Measurements from ENCODE around the gene ZBTB18.

The ZBTB18 gene

DNA sequence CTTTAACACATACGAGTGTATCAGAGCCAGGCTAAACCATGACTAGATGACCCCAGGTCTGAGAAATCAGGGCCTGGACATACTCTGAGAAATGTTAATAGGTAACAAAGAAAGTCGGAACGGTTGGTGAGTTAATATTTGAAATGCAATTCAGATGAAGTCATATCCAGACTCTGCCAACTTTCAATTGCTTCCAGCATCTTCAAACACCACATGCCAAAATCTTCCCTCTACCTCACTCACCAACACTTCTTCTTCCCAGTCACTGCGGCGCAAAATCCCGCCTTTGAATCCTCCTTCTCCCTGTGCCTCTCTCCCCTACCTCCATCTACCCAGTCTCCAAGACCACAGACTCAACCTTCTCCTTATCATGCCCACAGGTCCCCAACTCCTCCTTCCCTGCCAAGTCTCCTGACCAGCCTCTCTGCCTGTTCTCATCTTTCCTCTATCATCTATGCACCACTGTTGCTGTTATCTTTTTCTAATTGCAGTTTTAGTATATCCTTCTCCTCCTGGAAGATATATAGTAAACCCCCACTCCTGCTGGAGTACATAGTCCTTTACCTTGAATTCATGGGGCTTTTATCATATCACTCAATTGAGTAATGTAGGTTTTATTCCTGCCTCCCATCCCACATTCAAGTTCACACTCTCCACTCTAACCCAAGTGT lies 41.3 kb downstream of the ZBTB18 start:
- no peak for DNase-seq

DNA sequence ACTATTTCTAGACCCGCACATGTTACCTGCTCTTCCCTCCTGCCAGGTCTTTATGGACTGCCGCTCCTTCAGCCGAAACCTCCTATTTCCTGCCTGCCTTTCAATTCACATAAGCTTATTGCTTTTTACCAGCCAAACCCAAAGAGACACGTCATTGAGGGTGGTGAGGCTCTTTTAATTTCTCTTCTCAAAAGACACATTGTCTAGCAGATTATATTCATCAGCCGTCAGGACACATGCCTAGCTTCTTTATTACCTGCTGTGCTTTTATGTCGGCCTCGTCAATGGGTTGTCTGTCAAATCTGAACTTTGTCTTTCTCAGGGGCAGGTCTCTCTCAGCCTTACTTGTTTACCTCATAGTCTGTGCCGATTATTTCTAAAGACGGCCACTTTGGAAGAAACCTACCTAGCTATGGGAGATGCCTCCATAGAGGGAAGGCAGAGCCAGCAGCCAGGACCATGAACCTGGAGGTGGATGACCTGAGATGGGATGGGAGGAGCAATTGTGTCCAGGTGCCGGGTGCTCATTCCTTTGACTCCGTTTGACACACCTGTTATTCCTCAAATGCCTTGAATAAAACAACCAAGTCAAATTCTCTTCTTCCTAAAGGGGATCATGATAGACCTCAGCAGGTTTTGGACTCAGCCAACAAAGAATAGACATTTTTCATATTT lies 42.0 kb downstream of the ZBTB18 start:
- DNase-seq, result no peak

DNA sequence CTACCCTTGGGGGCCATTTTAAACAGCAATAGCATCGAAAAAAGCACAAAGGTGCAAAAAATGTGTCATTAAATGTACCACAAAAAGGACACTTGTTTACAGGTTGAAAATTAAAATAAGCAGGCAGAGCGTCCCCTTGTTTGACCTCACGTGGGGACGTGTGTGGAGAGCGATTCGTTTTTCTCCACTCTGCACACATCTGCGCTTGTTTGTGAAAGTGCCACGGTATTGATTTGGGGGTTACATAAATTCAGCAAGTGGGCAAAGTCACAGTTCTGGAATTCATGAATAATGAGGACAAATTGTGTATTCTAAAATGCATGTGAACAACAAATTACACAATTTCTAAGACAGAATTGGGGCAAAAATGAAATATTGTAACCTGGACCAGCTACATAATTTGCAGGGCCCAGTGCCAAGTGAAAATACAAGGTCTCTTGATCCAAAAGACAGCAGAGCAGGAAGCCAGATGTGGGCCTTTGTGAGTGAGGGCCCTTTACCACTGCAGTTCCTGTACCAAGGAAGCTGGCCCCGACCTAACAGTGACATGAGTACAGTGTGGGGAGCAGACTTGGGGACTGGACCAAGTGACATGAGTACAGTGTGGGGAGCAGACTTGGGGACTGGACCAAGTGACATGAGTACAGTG lies 43.9 kb downstream of the ZBTB18 start:
- DNase-seq, result no peak

DNA sequence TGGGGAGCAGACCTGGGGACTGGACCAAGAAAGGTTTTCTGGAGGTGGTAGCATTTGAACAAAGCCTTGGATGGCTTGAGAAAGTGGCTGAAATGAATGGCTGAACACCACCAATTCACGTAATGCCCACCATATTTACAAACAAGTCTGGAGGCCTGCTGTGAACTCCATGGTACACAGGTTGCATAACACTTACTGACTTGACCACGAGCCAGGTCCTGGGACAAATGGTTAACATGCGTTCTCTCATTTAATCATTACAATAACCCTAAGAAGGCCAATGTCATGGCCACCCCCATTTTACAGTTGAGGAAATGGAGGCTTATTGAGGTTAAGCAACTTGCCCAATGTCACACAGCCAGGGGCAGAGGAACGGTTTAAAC lies 44.4 kb downstream of the ZBTB18 start:
- no peak for DNase-seq

DNA sequence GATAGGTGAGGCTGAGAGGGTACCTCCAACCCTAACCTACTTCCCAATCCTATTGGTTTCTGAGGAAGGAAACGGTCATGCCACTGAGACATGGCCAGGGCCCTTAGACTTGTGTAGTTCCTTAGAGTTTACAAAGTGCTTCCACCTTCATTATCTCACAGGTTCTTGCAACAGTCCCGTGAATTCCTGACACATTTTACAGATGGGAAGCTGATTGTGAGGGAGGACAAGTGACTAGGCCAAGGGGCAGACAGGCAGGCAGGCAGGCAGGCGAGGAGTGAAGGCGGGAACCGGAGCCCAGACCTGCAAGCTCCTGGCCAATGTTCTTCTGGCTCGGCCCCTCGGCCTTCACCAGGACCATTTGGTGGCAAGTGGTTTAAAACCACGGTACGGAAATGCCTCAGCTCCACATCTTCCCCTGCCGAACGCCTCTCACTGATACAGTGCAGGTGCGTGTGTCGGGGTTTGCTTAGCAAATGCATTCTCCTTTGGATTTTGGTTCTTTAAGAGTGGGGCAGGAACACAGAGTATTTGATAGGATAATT lies 45.1 kb downstream of the ZBTB18 start:
- DNase-seq, result no peak

DNA sequence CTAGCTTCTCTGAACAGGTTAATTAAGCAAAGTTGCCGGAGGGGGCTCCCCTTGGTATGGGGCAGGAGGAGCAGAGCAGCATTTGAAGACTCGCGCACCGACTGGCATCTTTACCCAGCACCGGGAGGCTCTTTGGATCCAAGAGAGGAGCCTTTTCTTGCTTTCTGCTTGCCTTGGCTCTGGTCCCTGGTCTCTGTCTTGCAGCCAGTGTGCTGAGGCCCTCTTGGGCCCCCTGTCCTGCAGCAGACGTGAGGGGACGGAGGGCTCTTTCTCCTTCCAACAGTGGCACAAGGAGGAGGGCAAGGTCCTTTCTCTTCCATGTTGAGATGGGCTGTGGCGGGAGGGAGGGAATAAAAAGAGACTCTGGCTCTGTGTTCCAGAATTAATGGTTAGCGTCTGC lies 45.6 kb downstream of the ZBTB18 start:
- no peak for DNase-seq

DNA sequence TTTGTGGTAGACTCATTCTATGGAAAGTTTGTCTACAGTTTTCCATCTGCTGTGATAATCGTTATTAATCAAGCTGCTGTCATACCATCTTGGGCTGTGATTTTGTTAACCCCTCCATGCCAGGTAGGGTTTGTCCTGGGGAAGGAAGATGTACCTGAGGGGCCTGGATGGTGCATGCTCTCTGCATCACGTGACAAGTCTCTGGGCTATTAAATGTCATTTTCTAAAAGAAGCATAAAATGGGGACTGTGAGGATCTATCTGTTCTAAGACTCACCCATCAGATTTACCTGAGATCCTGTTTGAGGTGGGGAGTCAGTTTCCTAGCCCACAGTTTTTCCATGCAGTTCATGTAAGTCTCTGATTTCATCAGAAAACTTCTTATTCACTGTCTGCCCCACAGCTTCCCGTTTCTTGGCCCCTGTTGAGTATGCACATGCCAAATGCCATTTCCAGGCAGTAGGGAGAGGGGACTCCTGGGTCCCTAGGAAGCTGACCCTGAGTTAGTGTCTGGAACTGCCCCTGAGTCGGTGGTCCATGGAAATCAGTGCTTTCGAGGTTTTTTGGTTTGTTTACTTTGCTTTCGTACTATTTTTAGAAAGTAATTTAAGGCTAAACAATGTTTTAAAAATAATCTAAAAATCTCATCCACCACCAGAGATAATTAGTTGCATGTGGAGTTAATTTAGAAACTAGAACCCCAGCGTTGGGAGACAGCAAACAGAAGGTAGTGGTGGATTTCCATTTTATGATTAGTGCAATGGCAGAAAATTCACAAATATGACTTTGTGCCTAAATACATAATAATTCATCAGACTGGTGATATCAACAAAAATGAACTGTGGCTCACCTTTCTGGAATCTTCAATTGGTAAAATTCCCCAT lies 46.7 kb downstream of the ZBTB18 start:
- no peak for DNase-seq

DNA sequence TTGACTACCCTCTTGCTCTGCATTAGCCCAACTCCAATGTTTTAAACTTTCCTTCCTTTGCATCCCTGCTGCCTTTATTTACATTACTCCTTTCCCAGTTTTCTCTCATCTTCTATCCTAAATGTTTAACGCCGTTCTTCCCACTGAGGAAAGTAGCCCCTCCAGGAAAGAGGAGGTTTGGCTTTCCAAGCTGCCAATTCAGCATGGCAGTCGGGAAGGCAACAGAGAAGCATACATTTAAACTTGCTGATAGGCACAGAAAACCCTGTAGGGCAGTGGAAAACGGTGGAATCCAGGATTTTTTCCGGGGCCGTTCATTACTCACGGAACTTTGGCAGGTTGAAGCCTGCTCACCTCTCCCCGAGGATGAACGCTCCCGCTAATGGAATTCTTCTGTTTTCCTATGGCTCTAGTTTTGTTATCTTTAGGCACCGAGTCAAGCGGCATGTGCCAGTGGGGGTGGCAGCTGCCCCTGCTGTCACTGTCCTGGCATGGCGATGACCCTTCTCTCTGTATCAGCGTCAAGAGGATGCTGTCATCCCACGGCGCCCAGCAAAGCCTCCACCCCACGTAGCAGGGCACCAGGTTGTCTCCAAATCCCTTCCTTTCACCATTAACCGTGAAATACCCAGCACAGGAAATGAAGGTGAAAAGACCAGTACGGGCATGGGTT lies 48.3 kb downstream of the ZBTB18 start:
- DNase-seq, result no peak

DNA sequence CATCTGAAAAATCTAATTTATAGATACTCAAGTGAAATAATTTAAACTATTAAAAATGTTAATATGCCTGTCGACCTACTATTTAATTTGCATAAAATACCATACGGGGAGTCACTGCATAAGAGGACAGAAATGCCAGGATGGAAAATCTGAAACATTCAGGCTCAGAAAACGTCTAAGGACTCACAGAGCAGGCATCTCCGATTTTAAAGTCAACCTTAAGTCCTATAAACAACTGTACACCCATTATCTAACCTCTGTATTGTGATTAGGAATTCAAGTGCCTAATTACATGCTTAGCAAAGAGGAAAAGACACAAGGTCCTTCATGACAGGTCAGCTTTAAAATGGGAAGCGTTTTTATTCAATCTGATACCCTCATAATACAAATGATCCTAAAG lies 49.2 kb downstream of the ZBTB18 start:
- peak; percentile 27 for DNase-seq

DNA sequence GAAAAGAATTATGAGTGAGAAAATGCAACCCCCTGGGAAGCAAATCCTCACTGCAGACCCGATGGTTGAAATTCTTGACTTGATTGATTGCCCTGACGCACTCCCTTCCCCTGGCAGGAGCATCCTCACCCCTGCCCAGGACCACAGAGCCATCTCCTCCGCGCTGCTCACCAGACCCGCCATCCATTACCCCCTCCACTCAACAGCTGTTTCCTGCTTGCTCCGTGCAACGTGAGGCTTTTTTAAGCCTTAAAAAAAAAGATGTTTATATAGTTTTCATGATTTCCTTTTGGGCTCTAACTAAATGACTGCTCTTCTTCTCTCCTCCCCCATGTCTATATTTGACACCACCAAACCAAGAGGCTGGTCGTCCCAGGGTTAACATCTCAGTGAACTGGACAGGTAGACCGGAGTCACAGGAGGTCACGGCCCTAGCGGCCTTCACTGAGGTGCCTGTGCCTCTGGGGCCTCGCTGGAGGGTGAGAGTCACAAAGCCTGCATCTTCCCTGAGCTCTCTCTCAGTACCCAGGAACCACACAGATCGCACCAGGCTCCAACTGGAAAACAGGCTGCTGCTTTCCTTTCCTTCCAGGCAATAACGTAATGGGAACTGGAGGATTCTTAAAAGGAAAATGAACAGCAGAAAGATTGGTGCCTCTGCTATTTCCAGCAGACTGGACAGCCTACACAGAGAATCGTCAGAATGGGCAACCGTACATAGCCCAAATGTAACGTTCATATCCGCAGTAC lies 49.8 kb downstream of the ZBTB18 start:
- peak; percentile 51 for DNase-seq

DNA sequence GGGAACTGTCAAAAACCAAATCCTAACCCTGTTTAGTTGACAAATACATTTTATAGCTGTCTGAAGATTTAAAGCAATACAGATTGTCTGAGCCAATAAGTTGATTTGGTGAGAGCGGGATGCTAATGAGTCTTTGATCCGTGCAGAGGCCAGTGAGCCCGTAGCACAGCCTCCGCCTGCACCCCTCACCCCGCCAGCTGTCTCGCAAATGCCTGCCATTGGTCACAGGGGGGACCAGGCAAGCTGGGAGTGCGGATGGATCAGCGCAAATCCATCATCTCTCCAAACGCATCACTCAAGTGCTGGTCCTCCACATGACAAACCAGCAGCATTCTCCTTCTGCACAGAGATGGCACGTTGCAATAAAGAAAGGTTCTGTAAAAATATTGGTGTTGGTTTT lies 51.0 kb downstream of the ZBTB18 start:
- DNase-seq, result peak; percentile 81

DNA sequence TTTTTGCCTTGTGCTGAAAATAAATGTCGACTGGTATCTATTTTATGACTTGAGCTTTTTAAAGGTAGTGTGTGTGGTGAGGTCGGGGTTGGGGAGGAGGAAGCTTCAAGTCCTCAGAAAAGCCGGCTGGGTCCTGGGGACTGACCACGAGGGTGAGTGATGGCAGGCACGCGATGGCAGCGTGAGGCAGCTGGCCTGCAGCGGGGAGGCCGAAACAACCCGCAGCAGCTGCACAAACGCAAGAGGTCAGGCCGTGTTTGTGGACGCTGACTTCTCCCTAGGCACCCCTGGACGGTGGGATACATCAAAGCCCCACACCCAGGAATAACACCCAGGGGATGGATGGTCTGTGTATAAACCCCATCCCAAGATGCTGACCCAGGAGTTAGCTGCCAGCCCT lies 51.4 kb downstream of the ZBTB18 start:
- peak; percentile 81 for DNase-seq

DNA sequence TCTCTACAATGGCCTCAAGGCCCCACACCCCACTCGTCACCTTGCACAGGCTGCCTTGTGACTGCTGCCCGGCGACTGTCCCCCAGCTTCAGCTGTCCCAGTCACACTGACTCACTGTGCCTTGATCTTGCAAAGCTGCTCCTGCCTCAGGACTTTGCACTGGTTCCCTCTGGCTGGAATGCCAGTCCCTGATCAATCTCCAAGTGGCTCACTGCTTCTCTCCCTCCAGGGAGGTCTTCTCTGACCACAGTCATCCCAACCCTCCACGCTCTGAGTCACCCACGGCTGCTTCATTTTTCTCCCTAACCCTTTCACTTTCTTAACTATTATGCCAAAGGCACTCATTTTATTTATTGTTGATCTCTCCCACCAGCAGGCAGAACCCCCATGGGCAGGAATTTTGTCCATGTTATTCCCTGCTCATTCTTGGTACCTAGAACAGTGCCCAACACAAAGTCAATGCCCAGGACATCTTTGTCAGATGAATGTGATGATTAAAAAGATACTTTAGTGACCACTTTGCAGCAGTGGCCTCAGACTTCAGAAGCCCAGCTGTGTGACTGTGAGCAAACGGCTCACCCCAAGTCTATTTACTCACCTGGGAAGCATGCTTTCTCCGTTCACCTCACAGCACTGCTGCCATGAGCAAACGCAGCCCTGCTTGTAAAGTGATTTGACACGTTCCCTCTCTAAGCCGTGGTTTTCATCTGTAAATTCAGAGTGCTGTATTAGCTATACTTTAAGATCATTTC lies 53.4 kb downstream of the ZBTB18 start:
- DNase-seq, result peak; percentile 37

DNA sequence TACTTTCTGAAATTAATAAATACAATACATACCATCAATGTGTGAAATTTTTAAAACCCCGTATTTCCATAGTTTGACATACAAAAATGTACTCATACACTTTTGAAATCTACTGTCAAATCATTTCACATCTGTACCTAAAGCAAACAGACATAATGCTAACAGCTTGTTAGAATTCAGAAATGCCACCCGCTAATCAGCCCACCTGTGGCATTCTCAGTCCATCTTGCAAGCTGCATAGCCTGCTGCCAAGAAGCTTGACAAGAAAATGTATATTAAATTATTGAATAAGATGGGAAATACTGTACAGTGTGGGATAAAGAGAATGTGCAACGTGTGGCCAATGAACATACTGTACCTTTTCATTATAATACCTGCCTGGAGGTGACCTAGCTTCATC lies 55.1 kb downstream of the ZBTB18 start:
- no peak for DNase-seq

Measured in SHP77 treated with DMSO at 0.1 percent for 48 hours (cell line).